ENCODE data around the gene OLIG3. TPM values are rescaled to one million over a fixed set of nuclear protein-coding genes. Genes with fewer than 3 reads are reported as not detected.
A peak's percentile ranks its signal among the peaks of the same experiment; 100 is the strongest.

Gene OLIG3
- total and polyA plus RNA-seq, 2 of the 8 experiments (the other 6 are each of a cell fraction or from before 2014, with no cell fraction given): 0.60 to 1.3 TPM

GRCh38 chr6:137530404-137530803 is 36.2 kb upstream of the OLIG3 start (continued):
- TF ChIP-seq RAD21 (IDR thresholded peaks at IDR 0.05 in 1 of 2, conservative IDR thresholded peaks at IDR 0.05 in 1 of 2; ENCODE audit: low read depth in 2 of 2, low read length in 2 of 2): 0 out of 4 replicates have a peak, but pooled peaks of 1 of the 2 experiments have one; percentile 2
